AG09309 (cell line): ENCODE results near the gene P2RX1.

Experiments used
- DNase-seq: peaks from one replicate; pipeline ENCODE4 v3.0.0-alpha.2; 2010; ENCODE audit warnings: low read depth
- H3K4me3 ChIP-seq: 2 replicates; pipeline ENCODE4 v1.5.1; 2011; ENCODE audit warnings: mild to moderate bottlenecking, low read depth, low read length, moderate library complexity; ENCODE audit not compliant: control insufficient read depth
- TF ChIP-seq, protein P1 (sequence below): IDR thresholded peaks from 2 replicates; pipeline ENCODE4 v1.5.1; 2011; ENCODE audit warnings: mild to moderate bottlenecking, low read depth, low read length, inconsistent platforms; ENCODE audit not compliant: insufficient read depth, control insufficient read depth; ENCODE audit errors: missing control alignments

P2RX1 gene

DNA sequence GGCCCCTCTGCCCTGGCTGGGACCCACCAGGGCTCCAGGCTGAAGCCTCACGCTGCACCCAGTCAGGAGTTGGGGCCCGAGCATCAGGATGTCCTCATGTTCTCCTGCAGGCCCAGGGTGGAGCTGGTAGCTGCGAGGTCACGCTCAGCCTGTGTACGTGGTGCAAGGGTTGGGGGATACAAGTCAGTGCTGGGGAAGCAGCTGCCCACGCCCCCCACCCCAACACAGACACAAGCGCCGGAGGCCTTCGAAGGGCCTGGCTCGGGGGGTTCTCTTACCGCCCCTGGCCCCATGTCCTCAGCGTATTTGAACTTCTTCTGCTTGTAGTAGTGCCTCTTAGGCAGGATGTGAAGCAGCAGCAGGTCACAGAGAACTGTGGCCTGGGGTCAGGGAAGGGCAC is 18.5 kb downstream of the P2RX1 start:
- TF ChIP-seq, protein P1, sequence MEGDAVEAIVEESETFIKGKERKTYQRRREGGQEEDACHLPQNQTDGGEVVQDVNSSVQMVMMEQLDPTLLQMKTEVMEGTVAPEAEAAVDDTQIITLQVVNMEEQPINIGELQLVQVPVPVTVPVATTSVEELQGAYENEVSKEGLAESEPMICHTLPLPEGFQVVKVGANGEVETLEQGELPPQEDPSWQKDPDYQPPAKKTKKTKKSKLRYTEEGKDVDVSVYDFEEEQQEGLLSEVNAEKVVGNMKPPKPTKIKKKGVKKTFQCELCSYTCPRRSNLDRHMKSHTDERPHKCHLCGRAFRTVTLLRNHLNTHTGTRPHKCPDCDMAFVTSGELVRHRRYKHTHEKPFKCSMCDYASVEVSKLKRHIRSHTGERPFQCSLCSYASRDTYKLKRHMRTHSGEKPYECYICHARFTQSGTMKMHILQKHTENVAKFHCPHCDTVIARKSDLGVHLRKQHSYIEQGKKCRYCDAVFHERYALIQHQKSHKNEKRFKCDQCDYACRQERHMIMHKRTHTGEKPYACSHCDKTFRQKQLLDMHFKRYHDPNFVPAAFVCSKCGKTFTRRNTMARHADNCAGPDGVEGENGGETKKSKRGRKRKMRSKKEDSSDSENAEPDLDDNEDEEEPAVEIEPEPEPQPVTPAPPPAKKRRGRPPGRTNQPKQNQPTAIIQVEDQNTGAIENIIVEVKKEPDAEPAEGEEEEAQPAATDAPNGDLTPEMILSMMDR = no peak
- no peak for DNase-seq
- no peak overlapping the region for H3K4me3 ChIP-seq

GRCh38 chr17:3896968-3897235 is 19.4 kb downstream of the P2RX1 start:
- TF ChIP-seq, protein P1 = no peak
- no peak for DNase-seq
- H3K4me3 ChIP-seq = no peak overlapping the region

DNA sequence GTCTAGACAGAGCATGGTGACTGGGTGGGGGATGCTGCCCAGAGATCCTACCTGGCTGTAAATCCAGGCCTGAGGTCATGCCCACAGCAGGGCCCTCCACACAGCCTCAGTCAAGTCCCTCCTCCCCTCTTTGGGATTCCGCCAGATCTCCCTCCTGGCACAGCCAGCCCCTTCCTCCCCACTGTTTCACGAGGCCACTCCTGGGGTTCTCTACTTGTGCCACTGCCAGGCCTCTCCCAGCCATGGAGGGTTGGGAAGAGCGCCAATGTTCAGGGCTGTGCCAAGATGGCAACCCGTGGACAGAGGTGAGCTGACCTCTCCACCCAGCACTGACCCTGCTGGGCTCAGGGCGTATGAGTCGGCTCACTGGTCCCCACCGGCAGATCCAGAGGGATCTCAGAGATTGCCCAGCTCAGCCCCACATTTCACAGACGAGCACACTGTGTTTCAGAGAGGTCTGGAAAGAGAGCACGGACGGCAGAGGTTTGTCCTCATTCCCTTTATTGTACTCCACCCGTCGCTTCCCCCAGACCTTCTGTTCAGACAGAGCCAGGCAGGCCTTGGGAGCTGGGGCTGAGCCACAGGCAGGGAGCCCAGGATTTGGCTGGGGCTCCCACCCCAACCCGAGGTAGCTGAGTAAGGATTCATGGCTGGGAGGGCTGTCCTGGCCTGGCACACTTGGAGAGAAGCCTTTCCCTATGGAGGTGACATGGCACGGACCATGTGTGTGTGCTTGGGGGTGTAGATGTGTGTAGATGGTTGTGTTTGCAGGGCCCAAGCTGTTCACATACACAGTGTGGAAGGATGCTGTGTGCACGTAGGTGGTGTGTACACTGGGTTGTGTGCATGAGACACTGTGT is 19.9 kb downstream of the P2RX1 start:
- H3K4me3 ChIP-seq = no peak overlapping the region
- TF ChIP-seq, protein P1 = no peak
- no peak for DNase-seq

DNA sequence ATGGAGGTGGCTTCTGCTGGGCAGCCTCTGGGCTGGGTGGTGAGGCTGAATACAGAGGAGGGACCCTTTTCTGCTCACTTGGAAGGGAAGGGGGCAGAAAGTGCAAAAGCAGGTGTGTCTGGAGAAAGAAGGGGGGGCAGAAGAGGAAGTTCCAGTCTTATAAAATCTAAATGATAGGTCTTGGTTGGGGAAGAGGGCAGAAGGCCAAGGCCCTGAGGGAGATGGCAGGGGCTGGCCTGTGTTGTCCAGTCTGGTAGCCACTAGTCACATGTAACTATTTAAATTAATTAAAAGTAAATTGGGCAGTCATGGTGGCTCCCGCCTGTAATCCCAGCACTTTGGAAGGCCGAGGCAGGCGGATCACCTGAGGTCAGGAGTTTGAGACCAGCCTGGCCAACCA is 20.9 kb downstream of the P2RX1 start:
- no peak for DNase-seq
- H3K4me3 ChIP-seq = no peak overlapping the region
- TF ChIP-seq, protein P1 = no peak

DNA sequence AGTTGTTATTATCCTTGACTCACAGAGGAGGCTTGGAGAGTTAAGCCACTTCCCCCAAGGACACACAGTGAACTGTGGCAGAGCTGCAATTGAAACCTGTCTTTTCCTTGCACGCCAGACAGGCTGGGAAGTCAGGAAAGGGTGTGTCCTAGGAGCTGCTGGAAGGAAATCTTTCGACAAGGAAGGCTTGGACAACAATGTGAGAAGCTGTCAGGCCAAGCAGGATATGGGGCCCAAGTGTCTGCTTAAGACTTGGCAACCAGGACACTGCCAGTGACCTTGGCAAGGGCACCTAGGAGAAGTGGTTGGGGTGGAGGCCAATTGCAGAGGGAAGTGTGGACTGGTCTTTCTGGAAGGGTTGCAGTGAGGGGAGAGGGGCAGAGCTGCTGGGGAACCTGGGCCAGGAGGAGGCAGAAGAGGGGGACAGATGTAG is 21.3 kb downstream of the P2RX1 start:
- DNase-seq = no peak
- TF ChIP-seq, protein P1 = no peak
- H3K4me3 ChIP-seq = no peak overlapping the region

DNA sequence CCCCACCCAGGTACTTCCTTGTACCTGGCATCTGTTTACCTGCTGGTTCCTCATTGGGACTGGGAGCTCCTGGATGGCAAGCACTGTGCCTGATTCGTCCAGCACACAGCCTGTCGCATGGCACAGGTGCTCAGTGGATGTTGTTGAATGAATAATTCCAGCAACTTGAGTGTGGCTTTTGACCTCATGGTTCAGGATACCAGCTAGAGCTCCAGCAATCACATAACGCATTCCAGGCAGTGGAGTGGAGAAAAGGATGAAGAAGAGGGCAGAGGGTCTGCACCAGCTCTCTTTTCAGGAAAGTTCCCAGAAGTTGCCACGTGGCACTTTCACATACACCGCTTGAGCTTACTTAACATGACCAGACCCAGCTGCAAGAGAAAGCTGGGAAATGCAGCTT is 22.1 kb downstream of the P2RX1 start:
- TF ChIP-seq, protein P1 = no peak
- H3K4me3 ChIP-seq = no peak overlapping the region
- DNase-seq = no peak
